ENCODE results near the gene DHX34.
"Not testable (repeated sequence)": the region's sequence is repeated elsewhere in the genome, so short reads cannot be mapped to it uniquely, and the experiment has no call there.

DHX34 gene

GRCh38 chr19:47362321-47362720 lies 13.2 kb downstream of the DHX34 start:
- ATAC-seq (replicated peaks) (no peak), DNase-seq (no peak)
- H3K4me1 Mint-ChIP-seq (ENCODE audit: low read depth in 2 of 2): peaks cover 0 to 2% of the 10 kb centered on the region in 2 donors
- H3K27ac Mint-ChIP-seq: no peak overlapping the region
- peaks cover 82% of the 10 kb centered on the region for H3K36me3 Mint-ChIP-seq (ENCODE audit: insufficient read depth)
- H3K9me3 Mint-ChIP-seq: no peaks in the 10 kb centered on the region
- no peaks in the 10 kb centered on the region for H3K27me3 Mint-ChIP-seq
- H3K4me3 Mint-ChIP-seq: no peak overlapping the region

- H3K9me3 Mint-ChIP-seq: no peaks in the 10 kb centered on the region
- no peak overlapping the region for H3K27ac Mint-ChIP-seq
- H3K27me3 Mint-ChIP-seq: no peaks in the 10 kb centered on the region
- H3K4me3 Mint-ChIP-seq: no peak overlapping the region
- peaks cover 76% of the 10 kb centered on the region for H3K36me3 Mint-ChIP-seq (ENCODE audit: insufficient read depth)
- no peak for DNase-seq
- H3K4me1 Mint-ChIP-seq (ENCODE audit: low read depth in 2 of 2): peaks cover 0 to under 1% of the 10 kb centered on the region in 2 donors
- ATAC-seq (replicated peaks): no peak
Measured at GRCh38 chr19:47363758-47364531, 14.8 kb downstream of the DHX34 start.

GRCh38 chr19:47365455-47365854 lies 16.3 kb downstream of the DHX34 start:
- not testable (repeated sequence) for H3K4me1 Mint-ChIP-seq (ENCODE audit: low read depth in 2 of 2); ATAC-seq (replicated peaks)

GRCh38 chr19:47370045-47370611 lies 21.0 kb downstream of the DHX34 start:
- Mint-ChIP-seq H3K27me3 (no peaks in the 10 kb centered on the region), H3K9me3 (no peaks in the 10 kb centered on the region), H3K27ac (no peak overlapping the region), H3K4me1 (ENCODE audit: low read depth in 2 of 2) (no peaks in the 10 kb centered on the region), H3K36me3 (ENCODE audit: insufficient read depth) (peaks cover 47% of the 10 kb centered on the region), H3K4me3 (no peak overlapping the region)
- ATAC-seq (replicated peaks): no peak
- DNase-seq: no peak

More at GRCh38 chr19:47365455-47365854, 16.3 kb downstream of the DHX34 start:
- not testable (repeated sequence) for H3K27ac Mint-ChIP-seq, DNase-seq, H3K4me3 Mint-ChIP-seq, H3K9me3 Mint-ChIP-seq, H3K27me3 Mint-ChIP-seq
- peaks cover 70% of the 10 kb centered on the region for H3K36me3 Mint-ChIP-seq (ENCODE audit: insufficient read depth)

GRCh38 chr19:47371261-47371660 lies 22.1 kb downstream of the DHX34 start:
- ATAC-seq (replicated peaks): no peak
- Mint-ChIP-seq H3K27ac (no peak overlapping the region), H3K4me3 (no peak overlapping the region), H3K9me3 (no peaks in the 10 kb centered on the region), H3K4me1 (ENCODE audit: low read depth in 2 of 2) (no peaks in the 10 kb centered on the region), H3K27me3 (no peaks in the 10 kb centered on the region), H3K36me3 (ENCODE audit: insufficient read depth) (peaks cover 49% of the 10 kb centered on the region)
- DNase-seq: no peak

DNA sequence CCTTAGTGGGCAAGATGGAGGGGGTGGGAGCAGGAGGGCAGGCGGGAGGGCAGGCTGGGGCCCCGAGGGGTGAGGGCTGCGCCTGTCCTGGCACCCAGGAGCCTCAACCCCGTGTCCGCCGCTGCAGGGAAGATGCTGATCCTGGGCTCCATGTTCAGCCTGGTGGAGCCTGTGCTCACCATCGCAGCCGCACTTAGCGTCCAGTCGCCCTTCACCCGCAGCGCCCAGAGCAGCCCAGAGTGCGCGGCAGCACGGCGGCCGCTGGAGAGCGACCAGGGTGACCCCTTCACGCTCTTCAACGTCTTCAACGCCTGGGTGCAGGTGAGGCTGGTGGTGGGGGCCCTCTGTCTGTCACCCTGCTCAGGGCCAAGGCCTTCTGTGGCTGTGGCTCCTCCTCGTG lies 23.5 kb downstream of the DHX34 start:
- ATAC-seq (replicated peaks) (no peak), DNase-seq (no peak)
- Mint-ChIP-seq H3K27ac (no peak overlapping the region), H3K27me3 (no peaks in the 10 kb centered on the region), H3K36me3 (ENCODE audit: insufficient read depth) (peaks cover 36% of the 10 kb centered on the region), H3K9me3 (no peaks in the 10 kb centered on the region), H3K4me1 (ENCODE audit: low read depth in 2 of 2) (no peaks in the 10 kb centered on the region), H3K4me3 (no peak overlapping the region)

GRCh38 chr19:47373246-47374240 lies 24.4 kb downstream of the DHX34 start:
- H3K4me1 Mint-ChIP-seq (ENCODE audit: low read depth in 2 of 2): no peaks in the 10 kb centered on the region
- DNase-seq: no peak
- H3K9me3 Mint-ChIP-seq: no peaks in the 10 kb centered on the region
- ATAC-seq (replicated peaks): no peak
- H3K27me3 Mint-ChIP-seq: no peaks in the 10 kb centered on the region
- peaks cover 31% of the 10 kb centered on the region for H3K36me3 Mint-ChIP-seq (ENCODE audit: insufficient read depth)
- no peak overlapping the region for H3K4me3 Mint-ChIP-seq
- no peak overlapping the region for H3K27ac Mint-ChIP-seq

DNA sequence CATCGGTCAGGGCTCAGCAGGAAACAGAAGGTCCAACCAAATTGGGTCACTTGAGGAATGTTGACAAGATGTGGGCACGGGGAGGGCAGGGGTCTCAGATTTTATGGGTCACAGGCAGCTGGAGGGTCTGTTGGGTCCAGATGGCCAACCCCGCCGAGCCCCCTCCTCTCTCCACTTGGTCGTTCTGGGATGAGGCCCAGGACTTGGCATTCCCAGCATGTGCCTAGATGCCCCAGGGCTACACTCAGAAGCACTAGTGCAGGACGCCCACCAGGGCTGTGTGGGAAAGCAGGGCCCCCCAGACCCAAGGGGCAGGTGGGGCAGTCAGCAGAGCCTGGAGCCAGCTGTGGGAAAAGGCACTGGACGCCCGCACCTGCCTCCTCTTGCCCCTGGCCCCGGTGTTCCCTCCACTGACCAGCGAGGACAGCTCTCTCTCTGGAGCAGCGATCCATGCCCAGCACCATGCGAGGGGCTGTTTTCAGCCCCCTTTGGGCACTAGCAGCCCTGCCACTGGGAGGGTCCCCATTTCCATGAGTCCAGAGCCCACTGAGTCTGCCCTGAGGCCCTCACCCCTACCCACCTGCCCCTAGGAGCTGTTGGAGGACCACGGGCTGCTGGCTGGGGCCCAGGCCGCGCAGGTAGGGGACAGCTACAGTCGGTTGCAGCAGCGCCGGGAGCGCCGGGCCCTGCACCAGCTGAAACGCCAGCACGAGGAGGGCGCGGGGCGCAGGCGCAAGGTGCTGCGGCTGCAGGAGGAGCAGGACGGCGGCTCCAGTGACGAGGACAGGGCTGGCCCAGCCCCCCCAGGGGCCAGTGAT lies 26.0 kb downstream of the DHX34 start:
- Mint-ChIP-seq H3K27me3 (no peaks in the 10 kb centered on the region), H3K4me1 (ENCODE audit: low read depth in 2 of 2) (peaks cover 0 to 3% of the 10 kb centered on the region in 2 donors), H3K4me3 (no peak overlapping the region), H3K27ac (no peak overlapping the region), H3K36me3 (ENCODE audit: insufficient read depth) (peaks cover 26% of the 10 kb centered on the region), H3K9me3 (no peaks in the 10 kb centered on the region)
- ATAC-seq (replicated peaks) (no peak), DNase-seq (no peak)

GRCh38 chr19:47375694-47376588 lies 26.8 kb downstream of the DHX34 start:
- Mint-ChIP-seq H3K9me3 (no peaks in the 10 kb centered on the region), H3K36me3 (ENCODE audit: insufficient read depth) (peaks cover 18% of the 10 kb centered on the region), H3K4me3 (no peak overlapping the region), H3K27ac (no peak overlapping the region), H3K4me1 (ENCODE audit: low read depth in 2 of 2) (peaks cover 3 to 6% of the 10 kb centered on the region in 2 donors), H3K27me3 (no peaks in the 10 kb centered on the region)
- DNase-seq (no peak), ATAC-seq (replicated peaks) (no peak)

DNA sequence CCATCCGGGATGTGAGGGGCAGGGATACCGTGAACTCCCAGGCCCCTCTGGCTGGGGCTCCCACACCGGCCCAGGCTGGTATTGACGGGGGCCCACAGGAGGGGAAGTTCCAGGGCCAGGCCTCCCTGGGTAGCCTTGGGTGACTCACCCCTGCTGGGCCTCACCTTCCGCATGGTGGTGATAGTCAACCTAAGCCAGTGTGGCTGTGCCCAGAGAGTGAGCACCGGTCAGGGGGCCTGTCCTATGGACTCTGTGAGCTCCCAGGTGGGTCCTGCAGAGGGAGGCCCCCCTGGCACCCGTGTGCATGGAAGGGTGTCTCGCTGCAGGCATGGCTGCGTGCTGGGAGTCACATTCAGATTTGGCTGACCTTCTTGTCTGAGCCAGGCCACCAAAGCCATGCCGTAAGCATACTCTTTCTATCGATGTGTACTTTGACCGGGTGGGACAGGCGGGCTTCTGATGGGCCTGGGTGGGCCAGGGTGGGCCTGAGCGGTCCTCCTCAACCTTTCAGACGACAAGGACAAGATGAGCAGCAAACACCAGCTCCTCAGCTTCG lies 27.6 kb downstream of the DHX34 start:
- Mint-ChIP-seq H3K9me3 (no peaks in the 10 kb centered on the region), H3K27ac (no peak overlapping the region), H3K27me3 (no peaks in the 10 kb centered on the region), H3K4me3 (no peak overlapping the region), H3K4me1 (ENCODE audit: low read depth in 2 of 2) (peaks cover 9 to 11% of the 10 kb centered on the region in 2 donors), H3K36me3 (ENCODE audit: insufficient read depth) (peaks cover 18% of the 10 kb centered on the region)
- DNase-seq: no peak
- no peak for ATAC-seq (replicated peaks)

GRCh38 chr19:47377208-47377701 lies 28.1 kb downstream of the DHX34 start:
- H3K9me3 Mint-ChIP-seq: no peaks in the 10 kb centered on the region
- no peak overlapping the region for H3K27ac Mint-ChIP-seq
- peaks cover 15 to 17% of the 10 kb centered on the region in 2 donors for H3K4me1 Mint-ChIP-seq (ENCODE audit: low read depth in 2 of 2)
- H3K36me3 Mint-ChIP-seq (ENCODE audit: insufficient read depth): peaks cover 15% of the 10 kb centered on the region
- no peak for DNase-seq
- ATAC-seq (replicated peaks): no peak
- no peak overlapping the region for H3K4me3 Mint-ChIP-seq
- H3K27me3 Mint-ChIP-seq: no peaks in the 10 kb centered on the region

DNA sequence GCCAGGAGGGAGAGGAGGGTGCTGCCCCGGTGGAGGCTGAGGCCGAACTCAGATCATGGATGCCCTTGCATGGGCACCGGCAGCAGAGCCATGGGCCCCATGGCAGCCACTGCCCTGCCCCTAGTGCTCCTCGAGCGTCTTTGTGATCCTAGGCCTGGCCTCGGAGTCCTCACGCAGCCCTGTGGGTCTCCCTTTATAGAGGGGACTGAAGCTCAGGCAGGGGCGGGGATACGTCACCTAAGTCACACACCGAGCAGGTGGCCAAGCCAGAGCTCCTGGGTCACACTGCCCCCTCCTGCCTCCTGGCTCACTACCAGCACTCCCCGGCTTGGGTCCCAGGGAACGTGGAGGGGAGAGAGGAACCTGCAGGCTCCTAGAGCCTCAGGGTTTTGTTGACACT lies 28.7 kb downstream of the DHX34 start:
- H3K4me1 Mint-ChIP-seq (ENCODE audit: low read depth in 2 of 2): peaks cover 20 to 21% of the 10 kb centered on the region in 2 donors
- DNase-seq (no peak), ATAC-seq (replicated peaks) (no peak)
- H3K4me3 Mint-ChIP-seq: no peak overlapping the region
- H3K27me3 Mint-ChIP-seq: no peaks in the 10 kb centered on the region
- no peak overlapping the region for H3K27ac Mint-ChIP-seq
- no peaks in the 10 kb centered on the region for H3K9me3 Mint-ChIP-seq
- peaks cover 18% of the 10 kb centered on the region for H3K36me3 Mint-ChIP-seq (ENCODE audit: insufficient read depth)
